Neuronal stem cell (in vitro differentiated cells): ENCODE results near the gene GAS6.
A peak's percentile ranks its signal among the peaks of the same experiment; 100 is the strongest.

Experiments
- DNase-seq: peaks from one replicate; pipeline ENCODE4 v3.0.0-alpha.2; 2013; ENCODE audit warnings: low spot score
- H2AFZ ChIP-seq: one replicate; pipeline ENCODE4 v1.6.1; 2013; ENCODE audit warnings: mild to moderate bottlenecking, low read length, inconsistent platforms
- H2AK5ac ChIP-seq: 2 replicates; pipeline ENCODE4 v1.6.1; 2013; ENCODE audit warnings: low read depth, mild to moderate bottlenecking, inconsistent platforms, low read length, moderate library complexity, mixed read lengths
- H2BK120ac ChIP-seq: 2 replicates; pipeline ENCODE4 v1.6.1; 2013; ENCODE audit warnings: low read depth, mild to moderate bottlenecking, inconsistent platforms, low read length, moderate library complexity, mixed read lengths
- H2BK12ac ChIP-seq: one replicate; pipeline ENCODE4 v1.6.1; 2013; ENCODE audit warnings: low read length, inconsistent platforms
- H2BK15ac ChIP-seq: 2 replicates; pipeline ENCODE4 v1.6.1; 2013; ENCODE audit warnings: mild to moderate bottlenecking, low read length, inconsistent platforms, mixed read lengths
- H2BK5ac ChIP-seq: one replicate; pipeline ENCODE4 v1.6.1; 2013; ENCODE audit warnings: inconsistent platforms, mild to moderate bottlenecking, low read length, moderate library complexity
- H3K14ac ChIP-seq: one replicate; pipeline ENCODE4 v1.6.1; 2013; ENCODE audit warnings: low read length, inconsistent platforms
- H3K18ac ChIP-seq: 2 replicates; pipeline ENCODE4 v1.6.1; 2013; ENCODE audit warnings: low read length, inconsistent platforms
- H3K23ac ChIP-seq: 2 replicates; pipeline ENCODE4 v1.6.1; 2013; ENCODE audit warnings: low read depth, mild to moderate bottlenecking, mixed read lengths, low read length, inconsistent platforms; ENCODE audit not compliant: poor library complexity
- H3K27ac ChIP-seq: replicated peaks from 3 replicates; pipeline ENCODE4 v1.5.1; 2013; ENCODE audit warnings: low read length, inconsistent platforms
- H3K27me3 ChIP-seq, 3 experiments: 2 replicates each; pipeline ENCODE4 v1.6.1; 2013; ENCODE audit warnings: low read length in 3 of 3, mild to moderate bottlenecking in 2 of 3, inconsistent platforms in 1 of 3, low read depth in 1 of 3, mixed read lengths in 1 of 3, moderate library complexity in 1 of 3; ENCODE audit not compliant: control insufficient read depth in 3 of 3, insufficient read depth in 3 of 3
- H3K36me3 ChIP-seq, 2 donors: replicated peaks in 1 of 2; 2 replicates each; pipeline ENCODE4 v1.6.1; 2013; ENCODE audit warnings: low read length in 2 of 2; ENCODE audit not compliant: control insufficient read depth in 2 of 2, insufficient read depth in 2 of 2
- H3K4ac ChIP-seq: 2 replicates; pipeline ENCODE4 v1.6.1; 2013; ENCODE audit warnings: inconsistent platforms, mild to moderate bottlenecking, low read length, moderate library complexity
- H3K4me1 ChIP-seq, 2 donors: 1 replicate in 1 of 2; 2 replicates in 1 of 2; pipeline ENCODE4 v1.6.1; 2013; ENCODE audit warnings: low read length in 2 of 2, low read depth in 1 of 2; ENCODE audit not compliant: control insufficient read depth in 2 of 2, insufficient read depth in 1 of 2
- H3K4me2 ChIP-seq: one replicate; pipeline ENCODE4 v1.6.1; 2013; ENCODE audit warnings: mild to moderate bottlenecking, low read length, inconsistent platforms; ENCODE audit not compliant: insufficient read depth, poor library complexity, severe bottlenecking
- H3K4me3 ChIP-seq, 2 donors: 2 replicates each; pipeline ENCODE4 v1.5.1; 2013; ENCODE audit warnings: low read length in 2 of 2, mild to moderate bottlenecking in 2 of 2, inconsistent platforms in 1 of 2, moderate library complexity in 1 of 2
- H3K79me1 ChIP-seq: one replicate; pipeline ENCODE4 v1.6.1; 2013; ENCODE audit warnings: low read depth, mild to moderate bottlenecking, inconsistent platforms, low read length, moderate library complexity
- H3K9ac ChIP-seq: one replicate; pipeline ENCODE4 v1.6.1; 2013; ENCODE audit warnings: mild to moderate bottlenecking, low read depth, low read length, inconsistent platforms; ENCODE audit not compliant: poor library complexity
- H3K9me3 ChIP-seq, 2 donors: replicated peaks in 1 of 2; 2 replicates each; pipeline versions ENCODE3 to v1.6.1; 2013; ENCODE audit warnings: low read length in 2 of 2, mild to moderate bottlenecking in 2 of 2, inconsistent platforms in 1 of 2, low read depth in 1 of 2, mixed read lengths in 1 of 2, moderate library complexity in 1 of 2; ENCODE audit not compliant: control insufficient read depth in 2 of 2, insufficient read depth in 1 of 2
- H4K8ac ChIP-seq: one replicate; pipeline ENCODE4 v1.6.1; 2013; ENCODE audit warnings: low read depth, mild to moderate bottlenecking, inconsistent platforms, low read length, moderate library complexity
- H4K91ac ChIP-seq: one replicate; pipeline ENCODE4 v1.6.1; 2013; ENCODE audit warnings: low read length, low read depth, mild to moderate bottlenecking, inconsistent platforms; ENCODE audit not compliant: poor library complexity
- WGBS, 2 donors: extraction: QIAGEN DNeasy Blood & Tissue Kit; methylation state at CpG; one replicate each; pipeline ENCODE4 v1.1.7; 2013; ENCODE audit warnings: missing lambda C conversion rate in 2 of 2, mixed read lengths in 1 of 2; ENCODE audit not compliant: insufficient read length in 2 of 2, insufficient replicate concordance in 1 of 2; ENCODE audit errors: extremely low coverage in 2 of 2; 5-methylcytosine and 5-hydroxymethylcytosine counted together

Gene GAS6

DNA sequence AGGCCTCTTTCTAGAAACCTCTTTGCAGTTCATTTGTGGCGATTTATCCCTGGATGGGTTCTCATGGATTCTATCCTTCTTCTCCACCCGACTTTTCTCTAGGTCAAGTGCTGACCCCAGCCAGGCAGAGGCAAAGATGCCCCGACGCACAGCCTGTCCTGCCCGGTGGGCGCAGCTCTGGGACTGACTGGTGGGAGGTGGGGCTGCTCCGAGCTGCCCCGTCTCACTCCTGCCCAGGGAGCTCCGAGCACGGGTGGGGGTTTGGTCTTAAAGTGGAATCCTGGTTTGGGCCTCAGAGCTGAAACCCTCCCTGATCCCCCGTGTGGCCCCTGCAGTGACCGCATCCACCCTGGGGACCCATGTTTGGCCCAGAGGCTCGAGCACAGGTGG is 44.5 kb downstream of the GAS6 start:
- Histone ChIP-seq H2BK12ac (no peak overlapping the region), H3K4ac (no peak overlapping the region), H3K4me3 (no peak overlapping the region), H2AK5ac (peak overlapping the region; percentile 61), H3K23ac (peak overlapping the region; percentile 68), H3K4me2 (no peak overlapping the region), H2BK15ac (no peak overlapping the region), H3K14ac (no peak overlapping the region), H3K9me3 (peaks cover 0 to 2% of the 10 kb centered on the region in 2 donors), H4K91ac (no peak overlapping the region), H2BK120ac (no peak overlapping the region), H4K8ac (no peak overlapping the region), H3K79me1 (peaks cover 6% of the 10 kb centered on the region), H3K4me1 (peaks cover 2 to 21% of the 10 kb centered on the region in 2 donors), H3K18ac (peak overlapping the region; percentile 64), H3K9ac (no peak overlapping the region), H3K27me3 (no peaks in the 10 kb centered on the region), H2AFZ (no peak overlapping the region), H3K36me3 (peaks cover 0 to 4% of the 10 kb centered on the region in 2 donors), H2BK5ac (peak overlapping the region; percentile 53), H3K27ac (no peak overlapping the region)
- DNase-seq: no peak
- WGBS, 2 donors: no CpG with 5 or more reads among the region's 13 CpGs

- Histone ChIP-seq H2BK15ac (peak overlapping the region; percentile 55), H3K36me3 (peaks cover 0 to 4% of the 10 kb centered on the region in 2 donors), H3K18ac (peak overlapping the region; percentile 57), H3K4ac (no peak overlapping the region), H3K14ac (peak overlapping the region; percentile 25), H3K4me1 (peaks cover 2 to 21% of the 10 kb centered on the region in 2 donors), H4K91ac (no peak overlapping the region), H3K4me3 (no peak overlapping the region), H4K8ac (no peak overlapping the region), H2BK5ac (no peak overlapping the region), H3K4me2 (no peak overlapping the region), H3K27ac (no peak overlapping the region), H2AFZ (no peak overlapping the region), H2BK120ac (no peak overlapping the region), H2BK12ac (no peak overlapping the region), H3K23ac (no peak overlapping the region), H3K27me3 (no peaks in the 10 kb centered on the region), H2AK5ac (peak overlapping the region; percentile 88), H3K9me3 (peaks cover 0 to 2% of the 10 kb centered on the region in 2 donors), H3K79me1 (peaks cover 6% of the 10 kb centered on the region), H3K9ac (no peak overlapping the region)
- no CpG with 5 or more reads among the region's 26 CpGs for WGBS, 2 donors
- no peak for DNase-seq
Observed at GRCh38 chr13:113818700-113819295, 45.1 kb downstream of the GAS6 start.

DNA sequence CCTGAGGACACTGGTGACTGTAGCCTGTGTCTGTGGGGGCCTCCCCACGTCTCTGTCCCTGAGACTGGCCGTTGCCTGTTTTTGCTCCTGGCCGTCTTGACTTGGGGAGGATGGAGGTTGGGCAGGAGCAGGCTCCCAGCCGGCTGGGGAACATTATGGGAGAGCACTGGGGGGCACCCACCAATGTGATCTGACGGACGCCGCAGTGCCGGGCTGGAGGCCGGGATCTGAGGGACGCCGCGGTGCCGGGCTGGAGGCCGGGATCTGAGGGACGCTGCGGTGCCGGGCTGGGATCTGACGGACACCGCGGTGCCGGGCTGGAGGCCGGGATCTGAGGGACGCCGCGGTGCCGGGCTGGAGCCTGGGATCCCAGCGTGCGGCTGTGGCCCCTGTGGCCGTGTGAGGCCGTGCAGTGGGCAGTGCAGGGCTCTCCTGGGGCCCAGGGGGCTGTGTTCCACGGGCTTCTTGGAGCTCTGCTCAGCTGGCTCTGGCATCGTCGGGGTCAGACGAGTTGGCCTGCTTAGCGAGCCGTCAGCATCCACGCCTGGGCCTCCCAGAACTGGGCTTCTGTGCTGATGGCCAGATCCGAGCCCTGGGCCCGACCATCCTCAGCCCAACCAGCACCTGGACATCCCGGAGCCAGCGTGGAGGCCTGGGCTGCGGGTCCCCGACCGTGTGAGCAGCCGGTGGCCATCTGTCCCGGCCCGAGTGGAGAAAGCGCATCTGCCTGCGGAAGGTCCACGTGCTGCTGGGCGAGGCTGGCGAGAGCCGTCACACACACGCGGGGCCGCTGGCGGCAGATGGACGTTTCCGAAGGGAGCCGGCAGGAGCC is 45.8 kb downstream of the GAS6 start:
- H3K27ac ChIP-seq: no peak overlapping the region
- H3K79me1 ChIP-seq: peaks cover 6% of the 10 kb centered on the region
- H3K9me3 ChIP-seq: peaks cover 0 to 2% of the 10 kb centered on the region in 2 donors
- H2BK120ac ChIP-seq: no peak overlapping the region
- H3K4me3 ChIP-seq: no peak overlapping the region
- H3K4me1 ChIP-seq: peaks cover 2 to 21% of the 10 kb centered on the region in 2 donors
- no peak overlapping the region for H4K8ac ChIP-seq
- no peak overlapping the region for H3K9ac ChIP-seq
- no peak overlapping the region for H4K91ac ChIP-seq
- peak overlapping the region; percentile 80 for H3K18ac ChIP-seq
- peak overlapping the region; percentile 88 for H2AK5ac ChIP-seq
- DNase-seq: no peak
- no peak overlapping the region for H2BK5ac ChIP-seq
- no peak overlapping the region for H2BK15ac ChIP-seq
- H3K4me2 ChIP-seq: no peak overlapping the region
- no peak overlapping the region for H2AFZ ChIP-seq
- no peaks in the 10 kb centered on the region for H3K27me3 ChIP-seq
- H3K4ac ChIP-seq: no peak overlapping the region
- no peaks in the 10 kb centered on the region for H3K36me3 ChIP-seq
- no peak overlapping the region for H3K23ac ChIP-seq
- peak overlapping the region; percentile 25 for H3K14ac ChIP-seq
- no CpG with 5 or more reads among the region's 60 CpGs for WGBS, 2 donors
- H2BK12ac ChIP-seq: no peak overlapping the region
